CD4-positive, alpha-beta T cell treated with Interleukin-17A for 4 hours (primary cell): ENCODE measurements around the gene ZBED5.
"Not testable (repeated sequence)": the region's sequence is repeated elsewhere in the genome, so short reads cannot be mapped to it uniquely, and the experiment has no call there.

Source experiments
- DNase-seq: peaks from one replicate; pipeline ENCODE4 v3.0.0-alpha.2; 2020; ENCODE audit warnings: mixed read lengths

ZBED5 gene

DNA sequence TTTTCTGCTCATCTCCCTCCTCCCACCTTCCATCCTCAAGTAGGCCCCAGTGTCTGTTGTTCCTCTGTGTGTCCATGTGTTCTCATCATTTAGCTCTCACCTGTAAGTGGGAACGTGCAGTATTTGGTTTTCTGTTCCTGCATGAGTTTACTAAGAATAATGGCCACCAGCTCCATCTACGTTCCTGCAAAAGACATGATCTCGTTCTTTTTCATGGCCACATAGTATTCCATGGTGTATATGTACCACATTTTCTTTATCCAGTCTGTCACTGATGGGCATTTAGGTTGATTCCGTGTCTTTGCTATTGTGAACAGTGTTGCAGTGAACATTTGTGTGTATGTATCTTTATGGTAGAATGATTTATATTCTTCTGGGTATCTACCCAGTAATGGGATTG lies 21.0 kb downstream of the ZBED5 start:
- DNase-seq, result not testable (repeated sequence)

GRCh38 chr11:10829139-10829538 lies 28.7 kb downstream of the ZBED5 start:
- DNase-seq, result no peak

- DNase-seq, result no peak
These were observed 29.5 kb downstream of the ZBED5 start for GRCh38 chr11:10828402-10828801.

DNA sequence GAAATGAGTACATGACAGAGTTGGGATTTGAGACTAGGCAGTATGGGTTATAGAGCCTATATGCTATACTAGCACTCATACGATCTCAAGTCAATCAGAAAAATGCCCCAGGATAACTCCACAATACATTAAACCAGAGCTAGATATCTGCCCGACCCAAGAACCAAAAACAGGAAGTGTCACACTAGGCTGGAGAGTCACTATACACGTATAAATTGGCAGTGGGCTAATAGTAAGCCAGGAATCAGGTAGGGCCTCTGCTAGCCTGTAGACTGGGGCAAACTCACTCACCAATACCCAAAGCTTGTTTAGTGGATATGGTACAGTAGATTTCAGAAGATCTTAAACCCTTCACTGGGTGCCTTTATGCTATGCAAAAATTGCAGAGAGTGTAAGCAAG lies 33.0 kb downstream of the ZBED5 start:
- no peak for DNase-seq

DNA sequence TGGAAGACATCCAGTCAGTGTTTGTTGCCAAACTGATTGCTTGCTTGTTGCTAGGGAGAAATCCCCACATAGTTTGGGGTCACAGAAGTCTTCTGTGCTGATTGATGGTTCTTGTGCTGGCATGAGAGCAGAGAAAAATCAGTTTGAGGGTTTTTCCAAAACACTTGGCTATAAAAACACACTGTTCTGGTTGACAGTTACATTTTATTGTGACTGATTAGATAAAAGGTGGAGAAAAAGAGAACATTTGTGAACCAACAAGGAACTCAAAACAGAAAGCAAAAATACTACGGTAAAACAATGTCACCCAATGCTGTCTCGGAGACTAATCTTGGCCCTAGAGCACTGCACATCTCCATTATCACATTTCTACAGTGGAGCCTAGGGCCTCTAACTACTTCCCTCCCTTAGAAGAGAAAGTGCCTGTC lies 34.7 kb downstream of the ZBED5 start:
- no peak for DNase-seq

- DNase-seq, result not testable (repeated sequence)
These were observed 35.4 kb downstream of the ZBED5 start for GRCh38 chr11:10822491-10822890.

GRCh38 chr11:10818594-10818993 lies 39.3 kb downstream of the ZBED5 start:
- no peak for DNase-seq

GRCh38 chr11:10813945-10814344 lies 43.9 kb downstream of the ZBED5 start:
- DNase-seq, result no peak

GRCh38 chr11:10809373-10810160 lies 48.3 kb downstream of the ZBED5 start:
- DNase-seq, result peak; percentile 66

- DNase-seq, result peak; percentile 96
These were observed 49.1 kb downstream of the ZBED5 start, which contains the start of gene EIF4G2 for GRCh38 chr11:10808553-10809372. TSS of gene EIF4G2 (minus strand) at chr11:10808926.

DNA sequence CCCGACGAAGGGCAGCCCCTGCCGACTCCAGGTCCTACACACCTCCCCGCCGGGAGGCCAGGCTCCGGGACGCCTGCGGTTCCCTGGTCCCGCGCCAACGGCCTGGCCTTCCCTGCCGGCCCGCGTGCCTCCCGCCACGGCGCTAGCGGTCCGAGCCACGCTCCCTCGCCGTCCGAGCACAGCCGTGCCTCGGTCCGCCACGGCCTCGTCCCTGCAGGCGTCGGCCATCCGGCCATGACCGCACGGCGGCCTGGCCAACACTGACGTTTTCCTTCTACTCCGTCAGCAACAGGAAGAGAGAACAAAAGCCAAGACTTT lies 49.7 kb downstream of the ZBED5 start:
- no peak for DNase-seq

DNA sequence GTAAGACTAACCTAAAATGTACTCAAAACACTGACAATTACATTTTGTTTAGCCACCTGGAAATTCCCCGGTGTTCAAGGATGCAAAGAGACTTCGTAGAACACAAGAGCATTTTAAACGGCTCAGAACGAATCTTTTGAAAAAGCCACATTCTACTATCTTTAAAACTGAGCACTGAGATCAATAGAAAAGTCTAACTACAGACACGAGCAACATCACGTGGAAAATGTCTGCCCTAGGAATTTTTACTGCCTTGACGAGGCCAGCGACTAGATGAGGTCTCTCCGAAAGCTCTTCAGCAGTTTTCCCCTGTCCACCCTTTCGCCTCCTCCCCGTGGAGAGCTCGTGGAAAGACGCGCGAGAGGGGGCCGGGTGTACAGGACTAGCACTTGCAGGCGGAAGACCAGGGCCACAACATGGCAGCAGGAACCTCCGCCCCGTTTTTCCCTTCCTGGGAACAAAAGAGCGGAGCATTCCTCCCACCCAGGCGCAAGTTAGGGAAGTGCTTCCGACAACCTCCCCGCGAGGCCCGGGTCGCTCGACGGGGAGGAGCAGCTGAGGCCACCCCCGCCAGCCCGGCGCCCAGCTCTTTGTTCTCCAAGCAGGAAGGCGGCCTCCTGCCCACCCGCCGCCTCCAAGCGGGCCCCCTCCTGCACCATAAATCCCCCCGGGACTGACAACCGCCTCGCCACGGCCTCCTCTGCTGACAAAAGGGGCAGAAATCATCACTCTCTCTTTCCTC lies 50.2 kb downstream of the ZBED5 start:
- peak; percentile 59 for DNase-seq

GRCh38 chr11:10806206-10806605 lies 51.6 kb downstream of the ZBED5 start:
- DNase-seq, result no peak

- no peak for DNase-seq
These were observed 52.1 kb downstream of the ZBED5 start for GRCh38 chr11:10805741-10806140.

GRCh38 chr11:10803676-10804075 lies 54.2 kb downstream of the ZBED5 start:
- no peak for DNase-seq
